PFSK-1 (cell line): ENCODE measurements around the gene CAMTA1.

ENCODE experiments used
- FOXP2 ChIP-seq: optimal IDR thresholded peaks from 2 replicates; pipeline ENCODE3; 2011; ENCODE audit warnings: borderline replicate concordance, control low read depth, inconsistent platforms; ENCODE audit not compliant: insufficient read depth; ENCODE audit errors: extremely low read length, extremely low read depth
- POLR2AphosphoS5 ChIP-seq: IDR thresholded peaks from 2 replicates; pipeline ENCODE4 v1.6.1; 2012; ENCODE audit warnings: low read depth, mild to moderate bottlenecking, control low read depth, low read length, moderate library complexity
- REST ChIP-seq, 2 experiments: IDR thresholded peaks; 2 replicates each; pipeline versions ENCODE4 v1.6.1 to v1.8.0; 2011 to 2012; ENCODE audit warnings: low read depth in 2 of 2, low read length in 2 of 2, control low read depth in 1 of 2, inconsistent platforms in 1 of 2, mild to moderate bottlenecking in 1 of 2, moderate library complexity in 1 of 2; ENCODE audit not compliant: insufficient read depth in 1 of 2
- SIN3A ChIP-seq: IDR thresholded peaks from 2 replicates; pipeline ENCODE4 v1.6.1; 2012; ENCODE audit warnings: mild to moderate bottlenecking, low read length, moderate library complexity, borderline replicate concordance; ENCODE audit not compliant: insufficient read depth
- TAF1 ChIP-seq: IDR thresholded peaks from 2 replicates; pipeline ENCODE4 v1.6.1; 2012; ENCODE audit warnings: low read length, control low read depth, borderline replicate concordance; ENCODE audit not compliant: insufficient read depth

Gene CAMTA1

GRCh38 chr1:7493711-7494454 is 708.6 kb downstream of the CAMTA1 start:
- TF ChIP-seq SIN3A (no peak), POLR2AphosphoS5 (no peak), REST (IDR thresholded peaks at IDR 0.05; ENCODE audit: insufficient read depth in 1 of 2, low read depth in 2 of 2, low read length in 2 of 2) (no peak), FOXP2 (no peak)

- TF ChIP-seq FOXP2 = no peak
- no peak for TF ChIP-seq POLR2AphosphoS5
- no peak for TF ChIP-seq SIN3A
- TF ChIP-seq TAF1 = no peak
- TF ChIP-seq REST (IDR thresholded peaks at IDR 0.05; ENCODE audit: insufficient read depth in 1 of 2, low read depth in 2 of 2, low read length in 2 of 2) = no peak
Measured at GRCh38 chr1:7495962-7496361, 710.7 kb downstream of the CAMTA1 start.

GRCh38 chr1:7497107-7497637 is 711.9 kb downstream of the CAMTA1 start:
- no peak for TF ChIP-seq REST (IDR thresholded peaks at IDR 0.05; ENCODE audit: insufficient read depth in 1 of 2, low read depth in 2 of 2, low read length in 2 of 2)
- TF ChIP-seq POLR2AphosphoS5 = no peak
- no peak for TF ChIP-seq FOXP2
- no peak for TF ChIP-seq TAF1
- TF ChIP-seq SIN3A = no peak

GRCh38 chr1:7500381-7501083 is 715.3 kb downstream of the CAMTA1 start:
- no peak for TF ChIP-seq FOXP2
- no peak for TF ChIP-seq POLR2AphosphoS5
- TF ChIP-seq REST (IDR thresholded peaks at IDR 0.05; ENCODE audit: insufficient read depth in 1 of 2, low read depth in 2 of 2, low read length in 2 of 2) = no peak
- no peak for TF ChIP-seq TAF1
- TF ChIP-seq SIN3A = no peak
